Measurements from ENCODE around the gene FRA10AC1.

- no peak for TF ChIP-seq EZH2 (IDR thresholded peaks at IDR 0.05; ENCODE audit: low read depth)
- TF ChIP-seq, protein P1, sequence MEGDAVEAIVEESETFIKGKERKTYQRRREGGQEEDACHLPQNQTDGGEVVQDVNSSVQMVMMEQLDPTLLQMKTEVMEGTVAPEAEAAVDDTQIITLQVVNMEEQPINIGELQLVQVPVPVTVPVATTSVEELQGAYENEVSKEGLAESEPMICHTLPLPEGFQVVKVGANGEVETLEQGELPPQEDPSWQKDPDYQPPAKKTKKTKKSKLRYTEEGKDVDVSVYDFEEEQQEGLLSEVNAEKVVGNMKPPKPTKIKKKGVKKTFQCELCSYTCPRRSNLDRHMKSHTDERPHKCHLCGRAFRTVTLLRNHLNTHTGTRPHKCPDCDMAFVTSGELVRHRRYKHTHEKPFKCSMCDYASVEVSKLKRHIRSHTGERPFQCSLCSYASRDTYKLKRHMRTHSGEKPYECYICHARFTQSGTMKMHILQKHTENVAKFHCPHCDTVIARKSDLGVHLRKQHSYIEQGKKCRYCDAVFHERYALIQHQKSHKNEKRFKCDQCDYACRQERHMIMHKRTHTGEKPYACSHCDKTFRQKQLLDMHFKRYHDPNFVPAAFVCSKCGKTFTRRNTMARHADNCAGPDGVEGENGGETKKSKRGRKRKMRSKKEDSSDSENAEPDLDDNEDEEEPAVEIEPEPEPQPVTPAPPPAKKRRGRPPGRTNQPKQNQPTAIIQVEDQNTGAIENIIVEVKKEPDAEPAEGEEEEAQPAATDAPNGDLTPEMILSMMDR (conservative IDR thresholded peaks at IDR 0.05), result no peak
Measured at GRCh38 chr10:93751832-93752231, 49.4 kb upstream of the FRA10AC1 start.

All from PC-9 (cell line).